Activated CD4-positive, alpha-beta T cell treated with anti-CD3 and anti-CD28 coated beads, Interleukin-2, amount 50 U/mL, for 48 hours (primary cell): ENCODE measurements around the gene CCNE1.
A peak's percentile ranks its signal among the peaks of the same experiment; 100 is the strongest.

Source experiments
- DNase-seq, 2 experiments: peaks; one replicate each; pipeline ENCODE4 v3.0.0-alpha.2; 2020

Gene CCNE1

DNA sequence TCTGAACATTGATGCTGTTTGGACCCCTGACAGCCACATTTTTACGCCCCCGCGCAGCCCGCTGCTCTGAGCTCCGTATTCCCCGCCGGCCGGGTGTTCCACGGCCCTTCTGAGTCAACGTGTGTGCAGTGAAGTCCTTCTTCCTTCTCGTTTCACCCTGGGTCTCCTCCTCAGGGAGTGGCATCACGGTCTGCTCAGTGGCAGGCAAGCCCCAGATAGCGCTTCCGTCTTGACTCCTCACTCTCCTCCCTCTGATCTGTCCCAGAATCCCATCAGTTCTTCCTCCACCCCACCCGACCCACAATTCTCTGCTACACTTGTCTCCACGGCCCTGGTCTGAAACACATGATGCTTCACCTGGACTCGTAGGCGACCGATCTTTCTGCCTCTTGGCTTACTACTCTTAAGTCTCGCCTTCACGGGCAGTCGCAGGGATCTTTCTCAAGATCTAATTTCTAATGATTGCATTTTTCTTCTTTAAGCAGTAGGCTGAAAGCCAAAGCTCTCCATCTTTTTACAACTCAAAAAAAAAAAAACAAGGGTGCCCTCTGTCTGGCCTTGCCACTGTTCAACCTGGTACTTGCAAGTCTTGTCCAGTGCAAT, 33.9 kb downstream of the CCNE1 start:
- DNase-seq: peak; percentile 40 to 45

GRCh38 chr19:29849208-29849607, 37.4 kb downstream of the CCNE1 start:
- DNase-seq: no peak

- no peak for DNase-seq
Measured at GRCh38 chr19:29850482-29850881, 38.7 kb downstream of the CCNE1 start.

- peak in 1 of 2 experiments; percentile 45 for DNase-seq
Measured at GRCh38 chr19:29851769-29852521, 40.2 kb downstream of the CCNE1 start.

GRCh38 chr19:29854033-29854432, 42.2 kb downstream of the CCNE1 start:
- no peak for DNase-seq

GRCh38 chr19:29855087-29855486, 43.3 kb downstream of the CCNE1 start:
- no peak for DNase-seq

DNA sequence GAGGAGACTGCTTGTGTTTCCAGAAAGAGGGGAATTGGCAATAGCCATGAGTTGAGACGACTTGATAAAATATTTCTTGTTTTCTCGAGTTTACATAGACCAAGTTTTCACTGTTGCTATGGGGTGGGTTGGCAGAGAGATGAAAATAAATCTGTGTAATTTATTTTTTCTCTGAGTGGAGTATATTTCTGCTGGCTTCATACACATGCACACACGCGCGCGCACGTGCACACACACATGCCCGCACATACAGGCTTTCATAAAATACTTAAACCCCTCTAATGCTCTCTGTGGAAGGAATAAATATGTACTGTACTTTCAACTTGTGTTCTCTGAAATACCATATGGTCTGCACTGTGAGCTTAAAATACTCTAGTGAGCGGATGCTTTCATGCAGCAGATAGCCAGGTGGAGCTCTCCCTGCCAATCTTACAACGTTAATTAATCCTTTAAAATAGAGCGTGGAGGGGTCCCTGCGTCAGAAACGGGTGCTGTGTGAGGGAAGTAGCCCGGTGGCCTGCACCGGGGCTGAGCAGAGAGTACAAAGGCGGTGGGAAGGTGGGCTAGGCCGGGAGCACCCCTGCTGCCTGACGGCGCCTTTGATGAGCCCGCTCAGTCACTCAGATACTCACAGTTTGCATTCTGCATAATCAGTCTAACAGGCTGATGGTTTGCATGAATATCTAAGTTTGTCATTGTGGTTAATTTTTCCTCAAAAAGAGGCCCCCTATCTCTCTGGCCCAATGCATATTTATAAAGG, 44.1 kb downstream of the CCNE1 start:
- DNase-seq: no peak

DNA sequence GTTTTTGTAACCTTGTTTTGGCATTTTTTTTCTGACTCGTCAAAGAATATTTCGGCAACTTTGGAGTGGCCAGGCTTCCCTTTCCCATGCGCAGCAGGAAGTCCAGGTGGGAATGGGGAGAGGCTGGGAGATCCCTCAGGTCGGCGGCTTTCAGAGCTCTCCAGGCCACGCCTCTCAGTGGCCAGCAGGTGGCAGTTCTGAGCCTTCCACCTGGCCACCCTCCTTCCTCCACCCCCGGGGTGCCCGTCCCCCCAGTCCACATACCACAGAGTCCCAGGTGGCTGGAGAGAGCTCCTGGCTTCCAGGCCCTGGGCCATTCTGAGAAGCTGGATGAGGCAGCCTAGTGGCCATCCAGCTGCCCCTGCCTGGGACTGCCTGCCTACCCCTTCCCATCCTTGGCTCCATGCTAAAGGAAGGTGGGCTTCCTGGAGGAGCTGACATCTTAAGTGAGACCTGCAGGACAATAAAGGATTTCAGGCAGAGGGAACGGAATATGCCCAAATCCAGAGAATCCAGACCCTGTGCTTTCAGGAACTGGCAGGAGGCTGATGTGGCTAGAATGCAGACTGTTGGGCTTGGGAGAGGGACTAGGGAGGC, 46.3 kb downstream of the CCNE1 start:
- peak; percentile 25 to 49 for DNase-seq

DNA sequence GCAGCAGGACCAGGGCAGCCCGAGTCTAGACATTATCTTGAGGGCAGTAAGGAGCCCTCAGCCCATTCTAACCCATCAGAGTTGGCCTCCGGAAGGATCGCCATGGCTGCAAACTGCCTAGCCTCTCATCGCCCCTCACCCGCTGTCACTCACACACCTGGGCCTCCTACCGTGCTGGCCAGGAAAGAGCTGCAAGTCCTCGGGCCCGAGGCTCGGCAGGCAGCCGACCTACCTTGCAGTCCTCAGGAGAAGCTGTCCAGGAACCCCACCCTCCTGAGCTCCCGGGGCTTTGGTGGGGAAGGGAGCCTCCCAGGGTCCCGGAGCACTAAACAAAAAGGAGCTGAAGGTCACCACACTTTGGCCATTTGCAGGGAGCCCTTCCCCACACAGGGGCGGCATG, 46.8 kb downstream of the CCNE1 start:
- no peak for DNase-seq

- no peak for DNase-seq
Measured at GRCh38 chr19:29860492-29860891, 48.7 kb downstream of the CCNE1 start.

- DNase-seq: no peak
Measured at GRCh38 chr19:29861574-29861973, 49.8 kb downstream of the CCNE1 start.

GRCh38 chr19:29866011-29866410, 54.2 kb downstream of the CCNE1 start:
- DNase-seq: no peak

DNA sequence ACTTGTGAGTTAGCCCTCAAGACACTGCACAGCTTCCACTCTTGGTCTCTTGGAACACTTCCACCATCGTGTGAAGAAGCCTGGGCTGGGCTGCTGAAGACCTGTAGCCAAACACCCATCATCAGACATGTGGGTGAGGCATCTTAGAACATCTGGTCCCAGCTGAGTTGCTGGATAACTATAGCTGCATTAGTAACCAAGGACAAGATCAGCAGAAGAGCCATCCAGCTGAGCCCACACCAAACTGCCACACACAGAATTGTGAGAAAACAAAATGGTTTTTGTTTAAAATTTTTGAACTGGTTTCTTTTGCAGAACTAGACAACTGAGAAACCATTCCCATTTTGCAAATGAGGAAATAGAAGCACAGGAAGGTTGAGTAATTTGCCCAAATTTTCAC, 56.2 kb downstream of the CCNE1 start:
- no peak for DNase-seq

- no peak for DNase-seq
Measured at GRCh38 chr19:29871143-29871542, 59.4 kb downstream of the CCNE1 start.

- peak; percentile 21 to 29 for DNase-seq
Measured at GRCh38 chr19:29872224-29872731, 60.5 kb downstream of the CCNE1 start.

DNA sequence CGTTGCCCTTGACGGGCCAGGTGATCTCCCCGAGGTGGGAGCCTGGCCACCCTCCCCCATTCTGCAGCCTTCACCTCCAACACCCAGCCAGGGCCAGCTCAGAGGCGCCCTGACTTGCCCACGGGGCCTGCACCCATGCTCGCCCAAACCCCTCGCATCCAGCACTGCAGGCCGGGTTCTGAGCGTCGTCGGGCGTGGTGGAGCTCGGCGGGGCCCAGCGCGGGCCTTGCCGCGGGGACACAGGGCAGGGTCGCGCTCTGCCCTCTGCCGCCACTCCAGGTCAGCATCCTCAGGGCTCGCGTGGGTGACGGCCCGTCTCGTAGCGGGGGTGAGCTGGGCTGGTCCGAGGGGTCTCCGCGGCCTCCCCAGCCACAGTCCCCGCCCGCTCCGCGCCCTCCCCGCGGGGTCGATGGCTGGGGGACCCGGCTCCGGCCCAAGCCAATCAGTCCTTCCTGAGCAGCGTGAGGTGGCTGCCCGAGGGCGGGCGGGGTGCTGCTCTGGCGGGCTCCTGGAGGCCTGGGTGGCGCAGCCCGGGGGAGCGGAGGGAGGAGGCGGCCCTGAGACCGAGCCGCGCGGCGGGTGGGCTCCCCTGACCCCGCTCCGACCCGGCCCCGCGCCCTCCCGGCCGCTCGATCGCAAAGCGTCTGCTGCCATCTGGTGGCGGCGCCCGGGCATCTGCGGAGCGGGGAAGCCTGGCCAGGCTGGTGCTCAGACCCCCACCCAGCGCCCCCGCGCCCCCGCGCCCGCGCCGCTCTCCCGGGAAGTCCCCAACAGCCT, 61.4 kb downstream of the CCNE1 start:
- DNase-seq: peak; percentile 73
